Fibroblast of the conjunctiva (primary cell): ENCODE data around the gene RAB34.
A peak's percentile ranks its signal among the peaks of the same experiment; 100 is the strongest.
"Not testable (repeated sequence)": the region's sequence is repeated elsewhere in the genome, so short reads cannot be mapped to it uniquely, and the experiment has no call there.

Source experiments
- DNase-seq: peaks from one replicate; pipeline ENCODE4 v3.0.0-alpha.2; 2010; ENCODE audit warnings: low read depth

RAB34 gene

DNA sequence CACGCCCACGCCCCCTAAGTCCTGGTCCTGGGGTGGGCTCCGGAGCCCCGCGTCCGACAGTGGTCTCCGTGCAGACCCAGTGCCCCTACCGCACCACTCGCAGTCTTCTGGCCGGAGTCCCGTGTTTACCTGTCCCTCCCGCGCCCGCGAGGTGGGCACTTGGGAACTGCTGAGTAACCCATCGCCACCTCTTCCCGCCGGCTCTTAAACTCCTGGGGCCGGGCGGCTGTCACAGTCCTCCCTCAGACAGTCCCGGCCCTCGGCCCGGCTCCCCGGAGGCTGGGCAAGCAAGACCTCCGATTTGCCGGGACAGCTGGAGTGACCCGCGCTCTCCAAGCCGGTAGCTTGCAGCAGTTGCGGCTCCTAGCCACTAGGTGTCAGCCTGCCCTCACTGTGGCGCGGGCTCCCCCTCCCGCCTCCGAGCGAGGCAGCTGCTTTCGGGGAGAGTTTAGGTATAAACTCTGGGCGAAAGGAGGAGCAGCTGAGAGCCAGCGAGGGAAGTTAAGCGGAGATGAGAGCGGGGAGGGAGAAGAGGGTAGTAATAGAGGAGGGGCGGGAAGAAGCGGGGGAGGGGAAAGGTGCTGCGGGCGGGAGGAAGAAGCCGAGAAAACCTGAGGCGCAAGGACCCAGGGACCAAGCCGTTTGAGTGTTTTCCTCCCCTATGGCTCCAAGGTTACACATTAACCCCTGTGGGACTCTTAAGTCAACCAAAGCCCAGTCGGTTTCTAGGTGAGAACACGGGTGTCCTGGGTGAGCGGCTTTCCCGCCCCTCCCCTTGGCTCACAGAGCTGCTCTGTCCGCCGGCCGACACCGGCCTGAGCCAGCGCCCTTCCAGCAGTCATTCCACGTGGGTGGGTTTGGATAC is 9.2 kb upstream of the RAB34 start:
- peak; percentile 89 for DNase-seq

DNA sequence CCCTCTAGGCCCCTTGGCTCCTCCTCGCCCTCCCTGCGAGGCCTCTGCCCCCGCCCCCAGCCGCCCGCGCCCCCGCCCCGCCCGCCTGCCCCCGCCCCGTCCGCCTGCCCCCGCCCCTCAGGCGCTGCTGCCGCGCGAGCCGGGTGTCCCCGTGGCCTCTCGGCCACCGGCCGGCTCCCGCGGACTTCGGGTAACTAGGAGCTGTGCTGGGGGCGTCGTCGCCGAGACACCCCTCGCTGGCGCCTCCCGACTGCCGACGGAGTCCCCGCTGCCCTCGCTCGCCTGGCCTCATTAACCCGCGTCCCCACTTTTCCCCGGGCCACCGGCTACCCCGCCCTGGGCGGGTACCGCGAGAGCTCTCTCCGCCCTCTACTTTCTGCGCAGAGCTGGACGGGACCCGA is 8.6 kb upstream of the RAB34 start, which contains the start of gene TLCD1:
TLCD1 (minus strand) TSS at position 8 of the 401 bp plus-strand sequence. CDS start 136 bp downstream, outside the sequence.
- no peak for DNase-seq

GRCh38 chr17:28725660-28726225 is 8.1 kb upstream of the RAB34 start:
- no peak for DNase-seq

DNA sequence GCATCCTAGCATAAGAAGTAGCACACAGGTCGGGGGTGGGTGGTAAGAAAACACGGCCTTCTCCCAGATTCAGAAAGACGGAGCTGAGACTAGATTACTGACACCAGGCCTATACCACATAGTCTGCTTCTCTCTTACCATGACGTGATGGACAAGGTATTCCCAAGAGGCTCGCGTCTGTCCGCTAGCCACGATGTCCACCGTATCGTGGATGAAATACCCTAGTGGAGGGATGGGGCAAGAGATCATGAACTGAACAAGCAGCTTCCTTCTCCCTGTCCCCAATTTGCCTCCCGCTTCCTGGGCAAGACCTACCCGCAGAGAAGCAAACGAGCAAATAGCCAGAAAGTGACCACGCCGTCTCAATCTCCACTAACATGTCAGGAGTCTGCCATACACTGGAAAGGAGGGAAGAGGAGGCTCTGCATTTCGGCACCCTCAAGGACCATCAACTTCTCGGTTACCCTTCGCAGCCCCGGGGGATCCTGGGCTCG is 7.5 kb upstream of the RAB34 start:
- DNase-seq: no peak

GRCh38 chr17:28724500-28725165 is 7.0 kb upstream of the RAB34 start:
- DNase-seq: no peak

DNA sequence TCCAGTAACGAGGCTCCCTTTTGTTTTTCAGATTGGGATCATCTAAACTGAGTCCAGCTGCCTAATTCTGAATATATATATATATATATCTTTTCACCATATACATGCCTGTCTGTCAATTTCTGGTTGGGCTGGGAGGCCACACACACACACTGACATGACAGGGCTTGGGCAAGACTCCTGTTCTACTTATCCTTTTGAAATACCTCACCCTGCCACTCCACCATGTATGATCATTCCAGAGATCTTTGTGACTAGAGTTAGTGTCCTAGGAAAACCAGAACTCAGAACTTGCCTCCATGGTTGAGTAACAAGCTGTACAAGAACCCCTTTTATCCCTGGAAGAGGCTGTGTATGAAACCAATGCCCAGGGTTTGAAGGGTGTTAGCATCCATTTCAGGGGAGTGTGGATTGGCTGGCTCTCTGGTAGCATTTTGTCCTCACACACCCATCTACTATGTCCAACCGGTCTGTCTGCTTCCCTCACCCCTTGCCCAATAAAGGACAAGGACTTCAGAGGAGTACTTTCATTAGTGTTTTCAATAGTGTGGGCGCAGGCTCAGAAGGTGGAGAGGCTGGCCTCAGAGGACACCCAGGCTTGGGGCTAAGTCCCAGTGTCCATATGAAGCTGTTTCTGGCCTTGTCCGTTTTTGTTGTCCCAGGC is 6.3 kb upstream of the RAB34 start:
- not testable (repeated sequence) for DNase-seq

- no peak for DNase-seq
Measured at GRCh38 chr17:28723159-28723835, 5.6 kb upstream of the RAB34 start.

DNA sequence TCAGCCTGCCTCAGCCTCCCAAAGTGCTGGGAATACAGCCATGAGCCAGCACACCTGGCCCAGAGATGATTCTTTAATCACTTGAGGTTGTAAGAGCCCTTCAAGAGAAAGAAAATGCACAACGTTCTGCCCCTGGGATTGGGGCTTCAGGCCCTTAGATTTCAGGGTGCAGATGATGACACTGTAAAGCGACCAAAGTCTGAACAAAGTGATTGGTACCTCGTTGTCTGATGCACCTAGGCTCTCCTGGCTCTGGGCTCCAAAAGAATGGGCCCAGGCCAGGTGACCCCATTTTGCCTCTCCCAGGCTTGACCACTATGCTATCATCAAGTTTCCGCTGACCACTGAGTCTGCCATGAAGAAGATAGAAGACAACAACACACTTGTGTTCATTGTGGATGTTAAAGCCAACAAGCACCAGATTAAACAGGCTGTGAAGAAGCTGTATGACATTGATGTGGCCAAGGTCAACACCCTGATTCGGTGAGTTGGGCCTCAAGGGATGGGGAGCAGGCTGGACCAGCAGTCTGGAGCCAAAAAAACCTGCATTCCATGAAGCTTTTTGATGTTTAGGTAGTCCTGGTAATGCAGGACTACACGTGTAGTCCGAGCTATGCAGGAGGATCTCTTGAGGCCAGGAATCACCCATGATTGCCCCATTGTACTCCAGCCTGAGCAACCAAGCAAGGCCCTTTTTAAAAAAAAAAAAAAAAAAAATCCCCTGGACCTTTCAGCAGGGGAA is 4.9 kb upstream of the RAB34 start:
- DNase-seq: no peak

GRCh38 chr17:28720997-28721329 is 3.3 kb upstream of the RAB34 start:
- not testable (repeated sequence) for DNase-seq

DNA sequence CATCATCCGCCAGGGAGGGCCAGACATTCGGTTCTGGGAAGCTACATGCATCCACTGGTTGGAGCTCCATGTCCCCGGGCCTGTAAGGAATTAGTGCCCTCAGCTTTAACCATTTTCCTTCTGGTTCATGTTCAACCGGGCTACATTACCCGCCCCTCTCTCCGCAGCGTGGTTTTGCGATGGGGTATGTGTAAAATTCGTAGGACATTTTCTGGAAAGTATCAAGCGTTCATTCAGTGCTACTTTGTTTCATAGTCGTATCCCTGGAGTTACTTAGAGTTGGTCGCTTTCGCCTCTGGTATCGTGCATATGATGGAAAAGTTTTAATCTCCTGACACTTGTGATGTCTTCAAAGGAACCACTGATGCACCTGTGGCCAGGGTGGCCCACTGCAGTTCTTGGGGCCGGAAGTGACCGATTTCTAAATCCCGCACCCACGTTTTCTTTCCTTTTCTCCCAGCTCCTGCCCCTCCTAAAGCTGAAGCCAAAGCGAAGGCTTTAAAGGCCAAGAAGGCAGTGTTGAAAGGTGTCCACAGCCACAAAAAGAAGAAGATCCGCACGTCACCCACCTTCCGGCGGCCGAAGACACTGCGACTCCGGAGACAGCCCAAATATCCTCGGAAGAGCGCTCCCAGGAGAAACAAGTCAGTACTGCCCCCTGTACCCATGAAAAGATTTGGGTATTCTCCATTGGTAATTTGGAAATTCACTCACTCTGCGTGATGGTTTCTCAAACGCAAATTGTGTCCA is 2.8 kb upstream of the RAB34 start:
- DNase-seq: no peak

- DNase-seq: no peak
Measured at GRCh38 chr17:28719021-28719433, 1.4 kb upstream of the RAB34 start.

DNA sequence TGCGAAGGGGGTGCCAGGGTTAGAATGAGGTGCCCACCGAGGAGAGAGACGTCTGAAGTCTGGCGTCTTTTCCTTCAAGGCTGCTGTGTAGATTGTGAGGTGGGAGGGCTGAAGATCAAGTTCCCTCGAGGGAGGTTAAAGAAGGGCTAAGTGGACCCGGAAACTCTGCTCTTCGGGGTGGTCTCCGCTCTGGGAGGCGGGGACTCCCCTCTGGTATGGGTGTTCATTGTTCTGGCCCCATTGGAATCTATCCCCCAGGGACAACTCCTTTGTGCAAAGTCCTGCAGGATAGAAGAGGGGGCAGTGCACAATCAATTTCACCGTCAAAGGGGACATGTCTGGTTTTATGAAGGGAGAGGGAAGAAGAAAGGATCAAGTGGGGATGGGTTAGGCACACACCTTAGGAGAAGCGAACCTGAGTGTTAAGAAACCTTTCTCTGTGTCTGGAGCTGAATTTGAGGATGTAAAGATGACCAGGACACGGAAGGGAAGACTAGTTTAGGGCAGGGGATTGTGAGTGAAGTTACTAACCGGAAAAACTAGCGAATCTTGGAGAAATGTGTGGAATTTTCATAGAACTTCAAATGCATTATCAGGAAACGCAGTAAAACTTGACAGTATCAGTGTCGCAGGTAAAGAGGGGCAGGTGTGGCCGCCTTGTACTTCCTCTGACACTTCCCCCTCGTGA is 809 bp upstream of the RAB34 start:
- no peak for DNase-seq

GRCh38 chr17:28716740-28717577 is 709 bp downstream of the RAB34 start:
- DNase-seq: peak; percentile 36

DNA sequence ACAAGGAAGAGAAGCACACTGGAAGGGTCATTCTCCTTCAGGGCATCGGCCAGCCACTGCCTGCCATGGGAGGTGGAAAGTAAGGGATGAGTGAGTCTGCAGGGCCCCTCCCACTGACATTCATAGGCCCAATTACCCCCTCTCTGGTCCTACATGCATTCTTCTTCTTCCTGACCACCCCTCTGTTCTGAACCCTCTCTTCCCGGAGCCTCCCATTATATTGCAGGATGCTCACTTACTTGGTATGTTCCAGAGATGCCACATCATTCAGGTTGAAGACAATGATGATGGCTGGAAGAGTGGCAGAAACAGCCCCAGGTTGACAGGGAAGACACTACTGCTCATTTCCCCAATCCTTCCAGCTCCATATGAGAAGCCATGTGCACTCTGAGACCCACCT is 2.5 kb downstream of the RAB34 start:
- DNase-seq: no peak

- DNase-seq: no peak
Measured at GRCh38 chr17:28714281-28714680, 3.4 kb downstream of the RAB34 start.

GRCh38 chr17:28712705-28713415 is 4.8 kb downstream of the RAB34 start:
- DNase-seq: no peak

DNA sequence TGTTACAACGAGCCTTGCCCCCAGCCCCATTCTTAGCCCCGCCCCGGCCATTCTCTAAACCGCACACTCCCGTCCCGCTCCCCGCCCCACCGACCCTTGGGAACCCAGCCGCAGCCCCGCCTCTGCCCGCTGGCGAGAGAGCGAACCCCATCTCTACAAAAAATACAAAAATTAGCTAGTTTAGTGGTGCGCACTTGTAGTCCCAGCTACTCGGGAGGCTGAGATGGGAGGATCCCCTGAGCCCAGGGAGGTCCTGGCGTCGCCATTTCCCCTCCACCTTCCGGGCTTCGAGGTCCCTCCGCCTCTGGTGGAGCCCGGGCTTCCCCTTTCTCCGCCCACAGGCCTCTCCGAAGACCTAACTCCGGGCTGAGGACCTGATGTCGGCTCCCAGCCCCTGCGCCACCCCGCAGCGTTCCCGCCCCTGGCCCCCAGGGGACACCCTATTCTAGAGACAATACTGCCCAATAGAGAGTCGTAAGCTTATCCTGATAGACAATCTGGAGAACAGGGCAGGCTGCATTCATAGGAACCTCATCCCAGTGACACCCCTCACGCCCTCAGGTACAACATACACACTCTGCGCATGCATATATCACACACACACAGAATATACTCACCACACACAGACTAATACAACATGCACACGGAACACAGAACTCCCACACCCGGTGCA is 5.5 kb downstream of the RAB34 start:
- DNase-seq: no peak

GRCh38 chr17:28711723-28712031 is 6.0 kb downstream of the RAB34 start, which contains the start of gene PROCA1:
Gene PROCA1 (minus strand): TSS chr17:28711888. CDS start chr17:28711660, 228 bp downstream.
- DNase-seq: no peak
